ENCODE results near the gene COPS2.
"Not testable (repeated sequence)": the region's sequence is repeated elsewhere in the genome, so short reads cannot be mapped to it uniquely, and the experiment has no call there.

The COPS2 gene

DNA sequence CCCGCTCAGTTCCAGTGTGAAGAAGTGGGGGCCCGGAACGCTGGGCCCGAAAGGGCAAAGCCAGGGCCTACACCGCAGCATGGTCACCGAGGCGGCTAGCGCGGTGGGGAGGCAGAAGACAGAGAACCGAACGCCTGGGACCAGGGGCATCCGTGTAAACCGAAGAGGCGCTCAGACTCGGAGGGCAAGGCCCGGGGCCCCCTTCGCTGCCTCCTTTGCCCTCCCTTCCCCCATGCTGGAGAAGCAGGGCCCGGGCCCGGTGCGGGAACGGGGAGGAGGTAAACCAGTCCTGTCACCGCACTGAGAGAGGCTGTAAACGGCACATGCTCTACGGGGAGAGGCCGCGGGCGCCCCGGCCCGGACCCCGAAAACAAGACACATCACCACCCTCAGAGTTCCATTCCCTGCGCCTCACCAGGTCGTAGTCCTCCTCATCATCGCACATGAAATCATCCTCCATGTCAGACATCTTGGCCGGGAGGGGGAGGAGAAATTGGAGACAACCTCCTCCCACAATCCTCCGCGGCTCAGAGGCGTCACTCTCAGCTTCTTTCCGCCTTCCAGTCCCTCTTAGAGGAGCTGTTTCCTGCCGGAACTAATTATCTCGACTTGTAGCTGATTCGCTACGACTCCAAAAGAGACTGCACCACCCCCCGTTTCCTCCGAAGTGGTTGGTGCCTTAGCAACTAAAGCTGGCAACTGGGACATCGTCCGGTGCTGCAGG lies at the start of gene COPS2:
Gene COPS2, minus strand, starts transcription at position 490 of the 724 bp plus-strand sequence. Its CDS starts 21 bp downstream, at position 469.
- intact Hi-C loops (cut with micrococcal nuclease), result loop anchor here (1.0 to 10.0 kb wide), 4 partner anchors 15 to 990 kb away; partner anchors contain the start of genes EID1, GALK2 and SECISBP2L
- peaks cover 25% of the 10 kb centered on the region for H3K4me1 Mint-ChIP-seq (ENCODE audit: low read depth)
- H3K4me3 Mint-ChIP-seq, result peak within 1 kb of the TSS; percentile 98
- no peaks in the 10 kb centered on the region for H3K27me3 Mint-ChIP-seq
- H3K36me3 Mint-ChIP-seq (ENCODE audit: low read depth), result peaks cover 20% of the 10 kb centered on the region
- H3K9me3 Mint-ChIP-seq, result no peaks in the 10 kb centered on the region
- peak within 1 kb of the TSS; percentile 96 for H3K27ac Mint-ChIP-seq

DNA sequence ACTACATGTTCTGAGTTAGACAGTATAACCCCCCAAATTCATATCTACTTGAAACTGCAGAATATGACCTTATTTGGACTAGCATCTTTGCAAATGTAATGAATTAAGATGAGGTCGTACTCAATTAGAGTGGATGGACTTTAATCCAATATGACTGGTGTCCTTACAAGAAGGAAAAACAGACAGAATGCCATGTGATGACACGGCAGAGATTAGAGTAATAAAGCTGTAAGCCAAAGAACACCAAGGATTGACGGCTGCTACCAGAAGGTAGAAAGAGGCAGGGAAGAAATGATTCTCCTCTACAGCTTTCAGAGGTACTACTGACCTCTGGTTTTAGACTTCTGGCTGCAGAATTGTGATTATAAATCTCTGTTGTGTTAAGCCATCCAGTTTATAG lies 44.9 kb upstream of the COPS2 start:
- peaks cover 61% of the 10 kb centered on the region for H3K36me3 Mint-ChIP-seq (ENCODE audit: low read depth)
- peaks cover 17% of the 10 kb centered on the region for H3K4me1 Mint-ChIP-seq (ENCODE audit: low read depth)
- H3K9me3 Mint-ChIP-seq, result peaks cover 10% of the 10 kb centered on the region
- H3K27ac Mint-ChIP-seq, result no peak overlapping the region
- no peaks in the 10 kb centered on the region for H3K27me3 Mint-ChIP-seq
- no peak overlapping the region for H3K4me3 Mint-ChIP-seq
- intact Hi-C loops (cut with micrococcal nuclease), result no loop called here

DNA sequence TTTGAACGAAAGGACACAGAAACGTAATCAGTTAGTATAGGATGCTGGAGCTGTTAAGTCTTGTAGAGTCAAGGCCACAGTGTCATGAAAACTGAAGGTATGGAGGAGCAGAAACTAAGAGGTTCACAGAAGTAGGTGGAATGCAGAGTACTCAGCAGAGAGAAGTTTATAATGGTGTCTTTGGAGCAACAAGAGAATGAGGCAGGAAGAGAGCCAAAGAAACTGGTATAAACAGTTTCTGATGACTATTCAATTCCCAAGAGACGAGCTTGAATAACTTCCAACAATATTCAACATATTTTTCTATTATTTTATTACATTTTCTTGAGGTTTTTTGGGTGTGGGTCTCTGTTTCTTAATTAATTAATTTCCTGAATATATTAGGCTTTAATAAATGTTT lies 44.3 kb upstream of the COPS2 start:
- intact Hi-C loops (cut with micrococcal nuclease), result no loop called here
- H3K4me3 Mint-ChIP-seq, result no peak overlapping the region

DNA sequence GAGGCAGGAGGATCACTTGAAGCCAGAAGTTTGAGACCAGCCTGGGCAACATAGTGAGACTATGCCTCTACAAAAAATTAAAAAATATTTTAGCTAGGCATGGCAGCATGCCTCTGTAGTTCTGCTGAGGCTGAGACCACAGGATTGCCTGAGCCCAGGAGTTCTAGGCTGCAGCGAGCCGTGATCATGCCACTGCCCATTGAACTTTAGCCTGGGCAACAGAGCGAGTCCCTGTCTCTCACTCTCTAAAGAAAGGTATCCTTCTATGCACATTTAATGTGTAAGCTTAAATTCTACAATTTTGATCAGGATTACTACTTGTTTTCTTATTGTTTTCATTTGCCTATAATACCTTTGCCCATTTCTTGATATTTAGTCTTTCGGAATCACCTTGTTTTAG lies 41.5 kb upstream of the COPS2 start:
- Mint-ChIP-seq H3K9me3 (no peaks in the 10 kb centered on the region), H3K27ac (no peak overlapping the region), H3K4me1 (ENCODE audit: low read depth) (peaks cover 17% of the 10 kb centered on the region), H3K27me3 (no peaks in the 10 kb centered on the region), H3K4me3 (no peak overlapping the region), H3K36me3 (ENCODE audit: low read depth) (peaks cover 26% of the 10 kb centered on the region)
- intact Hi-C loops (cut with micrococcal nuclease), result no loop called here

More for the DNA sequence above, 44.3 kb upstream of the COPS2 start:
- Mint-ChIP-seq H3K36me3 (ENCODE audit: low read depth) (peaks cover 54% of the 10 kb centered on the region), H3K9me3 (peaks cover 3% of the 10 kb centered on the region), H3K27me3 (no peaks in the 10 kb centered on the region), H3K4me1 (ENCODE audit: low read depth) (peaks cover 17% of the 10 kb centered on the region), H3K27ac (no peak overlapping the region)

DNA sequence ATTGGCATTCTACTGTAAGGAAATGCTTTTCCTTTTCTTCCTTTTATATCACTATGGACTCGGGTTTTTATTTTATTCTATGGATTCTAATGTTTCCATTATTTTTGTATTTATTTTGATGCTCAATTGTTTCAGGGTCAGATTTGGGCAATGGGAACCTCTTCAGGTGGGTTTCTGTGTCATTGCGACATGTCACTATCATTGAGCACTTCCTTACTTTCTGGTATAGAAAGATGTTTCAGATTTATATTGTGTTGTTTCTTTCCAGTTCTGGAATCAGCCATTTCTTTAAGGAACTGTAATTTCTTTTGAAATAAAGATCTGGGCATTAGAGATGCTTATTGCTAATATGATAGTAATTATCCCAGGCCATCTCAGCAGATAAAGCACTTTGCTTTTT lies 36.5 kb upstream of the COPS2 start:
- intact Hi-C loops (cut with micrococcal nuclease), result no loop called here
- H3K4me3 Mint-ChIP-seq, result no peak overlapping the region
- H3K36me3 Mint-ChIP-seq (ENCODE audit: low read depth), result peaks cover 2% of the 10 kb centered on the region
- no peaks in the 10 kb centered on the region for H3K27me3 Mint-ChIP-seq
- H3K4me1 Mint-ChIP-seq (ENCODE audit: low read depth), result peaks cover 30% of the 10 kb centered on the region
- H3K9me3 Mint-ChIP-seq, result no peaks in the 10 kb centered on the region
- H3K27ac Mint-ChIP-seq, result no peak overlapping the region

DNA sequence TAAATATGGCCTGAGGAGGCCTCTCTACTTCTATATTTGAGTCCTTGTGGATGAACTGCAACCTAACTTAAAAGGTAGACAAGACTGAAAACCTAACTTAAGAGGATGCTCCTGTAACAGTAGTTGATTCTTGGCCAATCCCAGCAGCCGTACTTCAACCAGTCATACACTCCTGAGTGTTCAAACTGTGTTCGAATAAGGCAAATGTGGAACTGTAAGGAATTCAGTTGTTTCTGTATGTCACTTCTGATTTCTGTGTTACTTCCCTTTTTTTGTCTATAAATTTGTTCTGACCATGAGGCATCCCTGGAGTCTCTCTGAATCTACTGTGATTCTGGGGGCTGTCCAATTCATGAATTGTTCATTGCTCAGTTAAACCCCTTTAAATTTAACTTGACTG lies 35.2 kb upstream of the COPS2 start:
- Mint-ChIP-seq H3K36me3 (ENCODE audit: low read depth) (peaks cover 12% of the 10 kb centered on the region), H3K4me3 (no peak overlapping the region), H3K27me3 (no peaks in the 10 kb centered on the region), H3K9me3 (no peaks in the 10 kb centered on the region), H3K4me1 (ENCODE audit: low read depth) (peaks cover 29% of the 10 kb centered on the region), H3K27ac (no peak overlapping the region)
- intact Hi-C loops (cut with micrococcal nuclease), result no loop called here

DNA sequence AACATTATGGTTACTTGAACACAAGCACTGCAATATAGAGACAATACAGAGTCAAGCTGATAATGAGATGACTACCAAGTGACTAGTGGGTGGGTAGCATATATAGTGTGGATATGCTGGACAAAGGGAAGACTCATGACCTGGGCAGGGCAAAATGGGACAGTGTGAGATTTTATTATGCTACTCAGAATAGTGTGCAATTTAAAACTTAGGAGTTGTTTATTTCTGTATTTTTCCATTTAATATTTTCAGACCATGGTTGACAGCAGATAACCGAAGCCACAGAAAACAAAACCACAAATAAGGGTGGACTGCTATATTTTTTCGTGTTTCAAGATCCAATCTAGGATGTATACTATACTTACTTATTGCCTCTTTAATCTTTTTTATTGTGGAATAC lies 34.2 kb upstream of the COPS2 start:
- Mint-ChIP-seq H3K4me3 (no peak overlapping the region), H3K27ac (no peak overlapping the region), H3K4me1 (ENCODE audit: low read depth) (peaks cover 26% of the 10 kb centered on the region), H3K36me3 (ENCODE audit: low read depth) (peaks cover 17% of the 10 kb centered on the region), H3K9me3 (no peaks in the 10 kb centered on the region), H3K27me3 (no peaks in the 10 kb centered on the region)
- intact Hi-C loops (cut with micrococcal nuclease), result no loop called here

DNA sequence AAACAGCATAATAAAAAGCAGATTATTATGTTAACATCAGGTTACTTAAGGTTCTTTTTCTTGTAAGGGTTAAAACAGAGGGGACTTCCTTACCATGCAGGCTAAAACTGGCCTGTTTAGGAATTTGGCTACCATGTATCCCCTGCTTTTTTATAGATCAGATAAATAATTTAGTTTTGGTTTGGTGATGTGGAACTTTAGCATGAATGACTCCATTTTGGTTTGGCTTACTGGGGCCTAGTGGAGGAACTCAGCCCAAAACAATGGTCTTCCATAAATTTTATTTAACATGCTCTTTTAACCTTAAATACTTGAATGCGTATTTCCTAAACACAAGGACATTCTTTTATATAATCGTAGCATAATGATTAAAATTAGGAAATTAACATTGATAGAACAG lies 33.5 kb upstream of the COPS2 start:
- Mint-ChIP-seq H3K4me1 (ENCODE audit: low read depth) (peaks cover 32% of the 10 kb centered on the region), H3K27ac (no peak overlapping the region)
- intact Hi-C loops (cut with micrococcal nuclease), result no loop called here

DNA sequence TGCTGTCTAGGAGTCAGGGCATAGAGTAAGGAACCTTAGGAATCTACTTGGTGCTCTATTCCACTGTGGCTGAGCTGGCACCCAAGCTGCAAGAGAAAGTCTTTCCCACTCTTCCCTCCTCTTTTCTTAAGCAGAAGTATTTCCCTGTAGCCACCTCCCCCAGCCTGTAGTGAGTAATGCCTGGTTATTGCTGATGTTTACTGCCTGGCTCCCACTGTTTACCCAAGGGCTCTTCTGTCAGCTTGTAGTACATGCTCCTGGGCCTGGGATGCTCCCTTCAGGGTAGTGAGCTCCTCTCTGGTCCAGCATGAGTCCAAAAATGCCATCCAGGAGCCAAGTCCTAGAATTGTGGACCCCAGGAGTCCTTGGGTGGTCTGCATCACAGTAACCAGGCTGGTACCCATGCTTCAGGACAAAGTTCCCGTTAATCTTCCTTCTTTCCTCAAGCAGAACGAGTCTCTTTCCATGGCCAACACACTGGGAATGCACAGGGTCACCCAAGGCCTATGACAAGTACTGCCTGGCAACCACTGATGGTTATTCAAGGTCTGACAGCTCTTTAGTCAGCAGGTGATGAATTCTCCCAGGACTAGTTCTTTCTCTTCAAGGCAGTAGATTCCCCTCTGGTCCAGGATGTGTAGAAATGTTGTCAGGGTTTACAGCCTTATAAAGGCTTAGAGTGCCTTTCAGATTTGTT lies 32.3 kb upstream of the COPS2 start:
- Mint-ChIP-seq H3K9me3 (peaks cover 8% of the 10 kb centered on the region), H3K27ac (no peak overlapping the region), H3K4me3 (no peak overlapping the region), H3K4me1 (ENCODE audit: low read depth) (peaks cover 32% of the 10 kb centered on the region), H3K27me3 (no peaks in the 10 kb centered on the region), H3K36me3 (ENCODE audit: low read depth) (peaks cover 17% of the 10 kb centered on the region)
- intact Hi-C loops (cut with micrococcal nuclease), result no loop called here

More for the DNA sequence above, 33.5 kb upstream of the COPS2 start:
- Mint-ChIP-seq H3K27me3 (no peaks in the 10 kb centered on the region), H3K4me3 (no peak overlapping the region), H3K9me3 (peaks cover 7% of the 10 kb centered on the region), H3K36me3 (ENCODE audit: low read depth) (peaks cover 17% of the 10 kb centered on the region)

DNA sequence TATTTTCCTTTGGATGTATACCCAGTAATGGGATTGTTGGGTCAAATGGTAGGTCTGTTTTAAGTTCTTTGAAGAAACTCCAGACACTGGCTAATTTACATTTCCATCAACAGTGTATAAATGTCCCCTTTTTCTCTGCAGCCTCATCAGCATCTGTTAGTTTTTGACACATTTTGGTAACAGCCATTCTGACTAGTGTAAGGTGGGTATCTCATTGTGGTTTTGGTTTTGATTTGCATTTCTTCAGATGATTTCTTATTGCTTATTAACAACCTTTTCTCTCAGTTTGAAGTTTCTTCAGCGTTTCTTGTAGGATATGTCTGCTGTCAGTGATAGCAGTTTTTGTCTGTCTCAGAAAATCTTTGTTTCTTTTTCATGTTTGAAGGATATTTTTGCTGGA lies 30.1 kb upstream of the COPS2 start:
- Mint-ChIP-seq H3K9me3 (peaks cover 8% of the 10 kb centered on the region), H3K4me3 (no peak overlapping the region), H3K36me3 (ENCODE audit: low read depth) (peaks cover 23% of the 10 kb centered on the region), H3K27me3 (no peaks in the 10 kb centered on the region), H3K27ac (no peak overlapping the region), H3K4me1 (ENCODE audit: low read depth) (peaks cover 25% of the 10 kb centered on the region)
- intact Hi-C loops (cut with micrococcal nuclease), result no loop called here

DNA sequence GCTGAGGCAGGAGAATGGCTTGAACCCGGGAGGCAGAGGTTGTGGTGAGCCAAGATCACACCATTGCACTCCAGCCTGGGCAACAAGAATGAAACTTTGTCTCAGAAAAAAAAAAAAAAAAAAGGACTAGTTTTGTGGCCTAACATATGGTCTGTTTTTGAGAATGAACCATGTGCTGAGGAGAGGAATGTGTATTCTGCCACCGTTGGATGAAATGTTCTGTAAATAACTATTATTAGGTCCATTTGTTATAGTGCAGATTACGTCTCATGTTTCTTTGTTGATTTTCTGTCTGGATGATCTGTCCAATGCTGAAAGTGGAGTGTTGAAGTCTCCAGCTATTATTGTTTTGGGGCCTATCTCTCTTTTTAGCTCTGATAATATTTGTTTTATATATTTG lies 28.3 kb upstream of the COPS2 start:
- H3K27me3 Mint-ChIP-seq; H3K4me3 Mint-ChIP-seq; H3K9me3 Mint-ChIP-seq; intact Hi-C loops (cut with micrococcal nuclease); H3K27ac Mint-ChIP-seq: not testable (repeated sequence)
- Mint-ChIP-seq H3K4me1 (ENCODE audit: low read depth) (peaks cover 25% of the 10 kb centered on the region), H3K36me3 (ENCODE audit: low read depth) (peaks cover 23% of the 10 kb centered on the region)

DNA sequence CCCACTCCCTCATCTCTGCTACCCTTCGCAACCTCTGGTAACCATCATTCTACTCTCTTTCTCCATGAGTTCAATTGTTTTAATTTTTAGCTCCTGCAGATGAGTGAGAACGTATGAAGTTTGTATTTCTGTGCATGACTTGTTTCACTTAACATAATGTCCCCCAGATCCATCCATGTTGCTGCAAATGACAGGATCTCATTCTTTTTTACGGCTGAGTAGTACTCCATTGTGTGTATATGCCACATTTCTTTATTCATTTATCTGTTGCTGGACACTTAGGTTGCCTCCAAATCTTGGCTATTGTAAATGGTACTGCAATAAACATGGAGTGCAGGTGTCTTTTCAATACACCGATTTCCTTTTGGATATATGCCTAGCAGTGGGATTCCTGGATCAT lies 26.7 kb upstream of the COPS2 start:
- Mint-ChIP-seq H3K27me3 (no peaks in the 10 kb centered on the region), H3K9me3 (peaks cover 8% of the 10 kb centered on the region), H3K36me3 (ENCODE audit: low read depth) (peaks cover 30% of the 10 kb centered on the region), H3K27ac (no peak overlapping the region), H3K4me1 (ENCODE audit: low read depth) (peaks cover 10% of the 10 kb centered on the region), H3K4me3 (no peak overlapping the region)
- intact Hi-C loops (cut with micrococcal nuclease), result no loop called here

DNA sequence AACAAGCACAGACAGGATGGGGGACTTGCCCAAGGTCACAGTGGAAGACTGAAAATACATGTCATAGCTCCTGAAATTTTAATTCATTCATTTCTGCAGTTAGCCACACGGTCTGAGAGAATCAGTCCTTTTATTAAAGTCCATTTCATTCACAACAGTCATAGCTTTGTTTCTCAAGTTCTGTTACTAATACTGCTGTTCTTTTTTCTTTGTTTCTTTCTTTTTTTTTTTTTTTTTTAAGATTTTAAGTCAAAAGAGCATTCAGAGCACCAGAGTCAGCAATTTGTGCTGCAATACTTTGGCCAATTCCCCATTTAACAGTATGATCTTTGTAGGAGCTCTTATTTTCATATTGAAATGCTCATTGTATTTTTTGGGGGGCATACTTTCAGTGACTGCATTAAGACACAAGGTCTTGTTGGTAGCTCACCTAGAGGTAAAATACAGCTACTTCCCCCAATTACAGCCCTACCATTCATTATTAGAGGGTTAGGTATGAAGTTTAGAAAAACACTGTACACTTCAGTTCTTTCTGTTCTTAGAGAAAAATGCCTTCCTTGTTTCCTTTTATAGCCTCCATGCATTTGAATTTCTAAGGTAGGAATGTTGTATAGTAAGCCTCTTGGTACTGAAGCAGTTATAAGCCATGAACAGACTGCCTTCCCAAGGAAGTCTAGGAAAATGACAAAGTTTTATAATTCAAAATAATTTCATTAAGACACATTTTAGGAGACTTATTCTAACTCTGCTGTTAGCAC lies 24.2 kb upstream of the COPS2 start:
- intact Hi-C loops (cut with micrococcal nuclease), result no loop called here
- Mint-ChIP-seq H3K4me3 (no peak overlapping the region), H3K36me3 (ENCODE audit: low read depth) (peaks cover 13% of the 10 kb centered on the region), H3K27me3 (no peaks in the 10 kb centered on the region), H3K9me3 (peaks cover 8% of the 10 kb centered on the region), H3K27ac (no peak overlapping the region), H3K4me1 (ENCODE audit: low read depth) (peaks cover 22% of the 10 kb centered on the region)

DNA sequence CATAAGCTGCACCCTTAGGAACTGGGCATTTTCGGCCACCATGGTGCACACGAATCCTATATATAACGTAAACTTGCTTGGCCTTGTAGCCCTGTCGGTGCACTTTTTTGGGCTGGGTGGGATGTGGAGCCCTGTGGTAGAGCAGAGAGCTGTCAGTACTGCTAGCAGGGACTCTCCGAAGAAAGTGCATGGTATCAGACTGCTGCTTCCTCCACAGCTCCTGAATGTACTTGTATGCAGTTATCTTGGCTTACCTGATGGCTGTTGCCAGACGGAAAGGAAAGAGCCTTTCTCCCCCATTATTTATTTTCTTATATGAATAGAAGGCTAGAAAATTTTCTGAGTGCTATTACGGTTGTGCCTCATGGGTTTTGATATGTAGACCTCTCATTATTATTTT lies 23.1 kb upstream of the COPS2 start:
- Mint-ChIP-seq H3K27ac (no peak overlapping the region), H3K4me1 (ENCODE audit: low read depth) (peaks cover 26% of the 10 kb centered on the region), H3K9me3 (no peaks in the 10 kb centered on the region), H3K4me3 (no peak overlapping the region), H3K36me3 (ENCODE audit: low read depth) (peaks cover 13% of the 10 kb centered on the region), H3K27me3 (no peaks in the 10 kb centered on the region)
- intact Hi-C loops (cut with micrococcal nuclease), result no loop called here
